Caco-2 (cell line): Measurements from ENCODE around the gene FBXO40. TPM values are rescaled to one million over a fixed set of nuclear protein-coding genes. Genes with fewer than 3 reads are reported as not detected.

Experiments used
- BruUV-seq: library from RNA; stranded (reverse); fragments of 400-500 nt; replicated peaks from 2 replicates; lab custom pipeline; 2021; lab: Mats Ljungman, UMichigan
- CTCF ChIA-PET: fragments of 300-600 bp; sonication (Branson Sonifier 250); formaldehyde crosslinking; loops from one replicate; lab custom pipeline; 2022; ENCODE audit warnings: antibody characterized with exemption; lab: Charles Lee
- POLR2A ChIA-PET: fragments of 300-600 bp; sonication (Branson Sonifier 250); formaldehyde crosslinking; loops from one replicate; lab custom pipeline; 2022; ENCODE audit warnings: antibody characterized with exemption; lab: Charles Lee
- DNase-seq, 2 experiments: peaks; one replicate each; pipeline versions ENCODE4 v3.0.0 to v3.0.0-alpha.2; 2020 to 2022
- H3K27me3 ChIP-seq: replicated peaks from 2 replicates; pipeline ENCODE4 v1.6.0; 2011; ENCODE audit warnings: low read length; ENCODE audit not compliant: control insufficient read depth, insufficient read depth
- H3K36me3 ChIP-seq: 2 replicates; pipeline ENCODE4 v1.5.1; 2011; ENCODE audit warnings: low read length; ENCODE audit not compliant: control insufficient read depth, insufficient read depth
- H3K4me1 ChIP-seq: fragments of 250-450 bp; sonication (Bioruptor Pico); 2 replicates; pipeline ENCODE4 v1.5.1; 2020; ENCODE audit warnings: mild to moderate bottlenecking
- H3K4me3 ChIP-seq: 2 replicates; pipeline ENCODE4 v1.5.1; 2011; ENCODE audit warnings: low read depth, mild to moderate bottlenecking, control low read depth, low read length
- H3K9me3 ChIP-seq: fragments of 250-450 bp; sonication (Bioruptor Pico); 2 replicates; pipeline ENCODE4 v1.5.1; 2020; ENCODE audit warnings: mild to moderate bottlenecking, moderate library complexity
- H3K27ac Mint-ChIP-seq: one replicate; pipeline ENCODE4 v1.8.0; 2022; ENCODE audit warnings: mixed read lengths; ENCODE audit not compliant: unreplicated experiment
- H3K27me3 Mint-ChIP-seq: one replicate; pipeline ENCODE4 v1.8.0; 2022; ENCODE audit warnings: mixed read lengths; ENCODE audit not compliant: insufficient read depth, unreplicated experiment
- H3K36me3 Mint-ChIP-seq: one replicate; pipeline ENCODE4 v1.8.0; 2022; ENCODE audit warnings: mild to moderate bottlenecking, mixed read lengths; ENCODE audit not compliant: insufficient read depth, unreplicated experiment
- H3K4me1 Mint-ChIP-seq: one replicate; pipeline ENCODE4 v1.8.0; 2022; ENCODE audit warnings: low read depth, mixed read lengths; ENCODE audit not compliant: unreplicated experiment
- H3K4me3 Mint-ChIP-seq: one replicate; pipeline ENCODE4 v1.8.0; 2022; ENCODE audit warnings: mild to moderate bottlenecking, moderate library complexity, mixed read lengths; ENCODE audit not compliant: unreplicated experiment
- H3K9me3 Mint-ChIP-seq: one replicate; pipeline ENCODE4 v1.8.0; 2022; ENCODE audit warnings: mixed read lengths; ENCODE audit not compliant: unreplicated experiment
- intact Hi-C: fragments of 100-400 bp; cut with micrococcal nuclease; formaldehyde crosslinking; loops from one replicate; pipeline ENCODE4 v1.10.0; 2022; ENCODE audit not compliant: unreplicated experiment
- total RNA-seq: library from RNA; stranded (reverse); gene quantifications from 2 replicates; pipeline ENCODE4 v1.2.3, GENCODE V29; 2022
- TF ChIP-seq, protein P1 (sequence below), 2 experiments: fragments of 200-600 bp in 1 of 2; IDR thresholded peaks; 1 replicate in 1 of 2; 2 replicates in 1 of 2; pipeline versions ENCODE4 v1.5.1 to v1.8.0; 2011 to 2022; ENCODE audit warnings: antibody characterized with exemption in 1 of 2, control low read depth in 1 of 2, inconsistent platforms in 1 of 2, low read depth in 1 of 2, low read length in 1 of 2, mild to moderate bottlenecking in 1 of 2, moderate library complexity in 1 of 2; ENCODE audit not compliant: insufficient read depth in 1 of 2, severe bottlenecking in 1 of 2, unreplicated experiment in 1 of 2

The FBXO40 gene
- total RNA-seq, 1 experiment from 2014 or later, result not detected

DNA sequence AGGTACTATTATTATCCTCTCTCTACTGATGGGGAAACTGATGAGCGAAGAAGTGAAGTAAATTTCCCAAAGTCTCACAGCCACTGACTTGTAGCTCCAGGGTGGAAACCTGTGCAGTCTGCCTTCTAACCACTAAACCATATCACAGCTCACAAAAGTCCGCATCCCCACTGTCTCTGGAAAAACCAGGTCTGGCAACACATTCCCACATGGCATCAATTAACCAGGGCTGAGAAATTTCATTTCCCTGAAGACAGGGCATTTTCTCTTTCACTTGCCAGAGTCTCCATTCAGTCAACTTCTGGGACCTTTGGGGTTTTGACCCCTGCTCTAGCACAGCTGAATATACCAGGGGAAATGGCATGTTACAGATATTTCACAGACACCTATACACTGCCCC, 26.5 kb downstream of the FBXO40 start:
- Histone ChIP-seq H3K4me3 (no peak overlapping the region), H3K4me1 (no peaks in the 10 kb centered on the region), H3K9me3 (no peaks in the 10 kb centered on the region), H3K27me3 (no peaks in the 10 kb centered on the region; the same call in 1 of the 2 replicates), H3K36me3 (no peaks in the 10 kb centered on the region)
- Mint-ChIP-seq H3K27ac (no peak overlapping the region), H3K36me3 (no peaks in the 10 kb centered on the region), H3K4me3 (no peak overlapping the region), H3K9me3 (no peaks in the 10 kb centered on the region), H3K27me3 (peaks cover 9% of the 10 kb centered on the region), H3K4me1 (no peaks in the 10 kb centered on the region)
- BruUV-seq, result no TSS peak
- ChIA-PET CTCF (no interaction called here), POLR2A (no interaction called here)
- DNase-seq, result no peak
- intact Hi-C loops, result no loop called here
- TF ChIP-seq, protein P1, sequence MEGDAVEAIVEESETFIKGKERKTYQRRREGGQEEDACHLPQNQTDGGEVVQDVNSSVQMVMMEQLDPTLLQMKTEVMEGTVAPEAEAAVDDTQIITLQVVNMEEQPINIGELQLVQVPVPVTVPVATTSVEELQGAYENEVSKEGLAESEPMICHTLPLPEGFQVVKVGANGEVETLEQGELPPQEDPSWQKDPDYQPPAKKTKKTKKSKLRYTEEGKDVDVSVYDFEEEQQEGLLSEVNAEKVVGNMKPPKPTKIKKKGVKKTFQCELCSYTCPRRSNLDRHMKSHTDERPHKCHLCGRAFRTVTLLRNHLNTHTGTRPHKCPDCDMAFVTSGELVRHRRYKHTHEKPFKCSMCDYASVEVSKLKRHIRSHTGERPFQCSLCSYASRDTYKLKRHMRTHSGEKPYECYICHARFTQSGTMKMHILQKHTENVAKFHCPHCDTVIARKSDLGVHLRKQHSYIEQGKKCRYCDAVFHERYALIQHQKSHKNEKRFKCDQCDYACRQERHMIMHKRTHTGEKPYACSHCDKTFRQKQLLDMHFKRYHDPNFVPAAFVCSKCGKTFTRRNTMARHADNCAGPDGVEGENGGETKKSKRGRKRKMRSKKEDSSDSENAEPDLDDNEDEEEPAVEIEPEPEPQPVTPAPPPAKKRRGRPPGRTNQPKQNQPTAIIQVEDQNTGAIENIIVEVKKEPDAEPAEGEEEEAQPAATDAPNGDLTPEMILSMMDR (IDR thresholded peaks at IDR 0.05; ENCODE audit: insufficient read depth in 1 of 2, low read depth in 1 of 2, low read length in 1 of 2, severe bottlenecking in 1 of 2, unreplicated experiment in 1 of 2), result no peak

DNA sequence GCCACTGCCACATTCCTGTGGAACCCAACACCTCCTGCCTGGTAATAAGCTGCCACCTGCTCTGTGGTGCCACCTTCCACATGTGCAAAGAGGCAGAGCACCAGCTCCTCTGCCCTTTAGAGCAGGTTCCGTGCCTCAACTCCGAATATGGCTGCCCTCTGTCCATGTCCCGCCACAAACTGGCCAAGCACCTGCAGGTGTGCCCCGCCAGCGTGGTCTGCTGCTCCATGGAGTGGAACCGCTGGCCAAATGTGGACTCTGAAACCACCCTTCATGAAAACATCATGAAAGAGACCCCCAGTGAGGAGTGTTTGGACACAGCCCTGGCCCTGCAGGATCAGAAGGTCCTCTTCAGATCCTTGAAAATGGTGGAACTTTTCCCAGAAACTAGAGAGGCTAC, 28.3 kb downstream of the FBXO40 start:
- H3K9me3 Mint-ChIP-seq, result no peaks in the 10 kb centered on the region
- H3K4me1 Mint-ChIP-seq, result no peaks in the 10 kb centered on the region
- TF ChIP-seq, protein P1 (IDR thresholded peaks at IDR 0.05; ENCODE audit: insufficient read depth in 1 of 2, low read depth in 1 of 2, low read length in 1 of 2, severe bottlenecking in 1 of 2, unreplicated experiment in 1 of 2), result no peak
- H3K4me3 Mint-ChIP-seq, result no peak overlapping the region
- DNase-seq, result no peak
- no peak overlapping the region for H3K4me3 ChIP-seq
- H3K36me3 Mint-ChIP-seq, result no peaks in the 10 kb centered on the region
- intact Hi-C loops, result no loop called here
- ChIA-PET POLR2A (no interaction called here), CTCF (no interaction called here)
- H3K27me3 Mint-ChIP-seq, result peaks cover 9% of the 10 kb centered on the region
- no TSS peak for BruUV-seq
- H3K4me1 ChIP-seq, result no peaks in the 10 kb centered on the region
- H3K9me3 ChIP-seq, result no peaks in the 10 kb centered on the region
- H3K27me3 ChIP-seq, result no peaks in the 10 kb centered on the region; the same call in 1 of the 2 replicates
- no peak overlapping the region for H3K27ac Mint-ChIP-seq
- no peaks in the 10 kb centered on the region for H3K36me3 ChIP-seq

DNA sequence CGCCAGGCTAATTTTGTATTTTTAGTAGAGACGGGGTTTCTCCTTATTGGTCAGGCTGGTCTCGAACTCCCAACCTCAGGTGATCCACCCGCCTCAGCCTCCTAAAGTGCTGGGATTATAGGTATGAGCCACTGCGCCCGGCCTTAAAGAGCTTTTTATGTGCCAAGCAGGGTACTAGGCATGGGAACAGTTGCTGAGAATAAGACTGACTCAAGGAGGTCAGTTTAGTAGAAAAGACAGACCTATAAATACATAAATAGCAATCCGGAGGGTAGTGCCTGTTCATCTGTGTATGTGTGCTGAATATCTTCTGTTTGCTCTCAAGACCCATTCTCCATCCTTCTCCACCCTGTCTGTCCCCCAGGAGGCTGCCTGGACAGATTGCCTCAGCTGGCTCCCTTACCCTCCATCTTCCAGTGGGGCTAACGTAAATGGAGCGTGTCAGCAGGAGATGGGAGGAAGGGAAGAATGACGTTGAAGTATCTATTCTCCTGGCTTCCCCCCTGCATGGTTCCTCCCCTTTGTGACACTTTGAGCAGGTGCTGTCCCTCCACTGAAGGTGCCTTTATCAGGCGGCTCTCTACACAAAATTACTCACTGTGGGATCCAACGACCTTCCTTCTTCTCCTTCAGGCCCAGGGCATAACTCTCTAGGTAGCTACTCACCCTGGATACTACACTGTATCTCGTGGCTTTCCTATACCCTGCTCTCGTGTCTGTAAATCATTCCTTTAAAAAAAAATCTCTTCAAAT, 31.1 kb downstream of the FBXO40 start:
- Histone ChIP-seq H3K27me3 (no peaks in the 10 kb centered on the region; the same call in 1 of the 2 replicates), H3K36me3 (no peaks in the 10 kb centered on the region), H3K4me1 (no peaks in the 10 kb centered on the region), H3K9me3 (no peaks in the 10 kb centered on the region), H3K4me3 (no peak overlapping the region)
- no peak for DNase-seq
- H3K36me3 Mint-ChIP-seq, result no peaks in the 10 kb centered on the region
- BruUV-seq, result no TSS peak
- ChIA-PET CTCF (no interaction called here), POLR2A (no interaction called here)
- H3K9me3 Mint-ChIP-seq, result no peaks in the 10 kb centered on the region
- intact Hi-C loops, result no loop called here
- no peaks in the 10 kb centered on the region for H3K4me1 Mint-ChIP-seq
- TF ChIP-seq, protein P1 (IDR thresholded peaks at IDR 0.05; ENCODE audit: insufficient read depth in 1 of 2, low read depth in 1 of 2, low read length in 1 of 2, severe bottlenecking in 1 of 2, unreplicated experiment in 1 of 2), result no peak
- H3K27me3 Mint-ChIP-seq, result peaks cover 9% of the 10 kb centered on the region
- H3K27ac Mint-ChIP-seq, result no peak overlapping the region
- H3K4me3 Mint-ChIP-seq, result no peak overlapping the region
